TTC549 (cell line): ENCODE data around the gene TRAPPC8.
"Not testable (repeated sequence)": the region's sequence is repeated elsewhere in the genome, so short reads cannot be mapped to it uniquely, and the experiment has no call there.

Source experiments
- FAIRE-seq: peaks from 2 replicates; lab custom pipeline; 2012; peaks lifted over from hg19 to GRCh38; lab: Jason Lieb, UNC

TRAPPC8 gene

DNA sequence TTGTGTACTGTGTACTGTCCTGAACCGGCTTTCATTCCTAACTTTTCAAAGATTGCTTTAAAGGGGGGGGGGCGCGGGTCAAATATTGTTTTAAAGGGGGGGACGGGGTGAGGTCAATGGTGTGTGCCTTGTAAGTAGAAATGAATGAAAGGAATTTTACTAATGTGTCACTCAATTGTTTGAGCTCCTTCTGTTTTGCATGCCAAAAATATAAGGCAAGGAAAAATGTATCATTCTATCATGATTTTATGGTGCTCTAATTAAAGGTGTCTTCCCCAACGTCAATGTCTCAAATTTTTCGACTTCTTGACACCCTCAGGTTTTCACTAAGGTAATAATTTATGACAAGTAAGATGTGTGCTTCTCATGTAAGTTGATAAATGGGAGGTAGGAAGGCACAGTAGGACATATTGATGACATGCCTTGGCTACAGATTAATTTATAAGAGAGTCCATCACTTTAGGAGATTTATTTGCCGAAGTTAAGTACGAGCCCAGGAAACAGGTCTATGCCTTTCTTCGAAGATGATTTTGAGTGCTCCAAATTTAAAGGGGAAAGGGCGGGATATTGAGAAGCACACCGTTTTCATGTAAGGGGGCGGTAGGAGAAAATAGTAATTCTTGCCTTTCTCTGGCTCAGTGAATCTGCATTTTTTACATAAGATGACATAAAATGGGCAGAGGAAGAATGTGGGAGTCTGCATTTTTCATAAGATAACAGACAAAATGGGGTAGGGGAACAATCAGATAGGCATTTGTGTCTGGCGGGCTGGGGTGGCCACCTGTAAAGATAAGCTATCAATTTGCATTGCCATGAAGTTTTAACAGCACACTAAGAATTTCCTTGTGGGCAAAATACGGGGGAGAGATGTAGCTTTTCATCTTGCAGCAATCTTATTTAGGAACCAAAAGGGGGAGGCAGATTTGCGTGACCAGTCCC is 1.2 kb upstream of the TRAPPC8 start:
- no peak for FAIRE-seq

DNA sequence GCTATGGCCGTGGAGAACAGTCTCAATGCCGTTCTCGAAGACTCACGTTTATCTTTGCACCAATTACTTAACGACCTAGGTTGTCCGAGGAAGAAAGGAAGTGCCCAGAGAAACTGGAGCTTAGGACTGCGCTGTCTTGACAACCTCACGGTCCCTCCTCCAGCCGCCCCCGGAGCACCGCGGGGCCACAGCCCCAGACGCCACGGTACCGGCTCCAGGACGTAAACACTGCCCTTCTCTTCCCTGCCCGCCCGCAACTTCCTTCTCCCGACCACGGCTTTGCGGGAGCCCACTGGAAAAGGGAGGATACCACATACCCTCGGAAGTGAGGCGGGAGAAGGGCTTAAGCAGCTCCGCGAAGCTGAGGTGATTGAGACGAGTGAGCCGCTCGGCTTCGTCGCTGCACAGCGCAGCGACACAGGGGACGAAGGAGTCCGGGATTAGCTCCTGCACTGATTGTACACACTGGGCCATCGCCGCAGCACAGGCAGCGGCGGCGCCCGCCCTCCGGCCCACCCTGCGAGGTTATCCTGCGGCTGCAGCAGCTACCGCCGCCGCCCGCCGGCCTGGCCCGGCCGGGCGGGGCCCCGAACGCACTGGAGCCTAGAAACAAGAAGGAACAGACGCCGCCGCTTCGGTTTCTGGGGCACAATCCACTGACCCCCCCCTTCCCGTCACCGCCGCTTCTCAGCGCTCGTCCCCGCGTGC is 483 bp downstream of the TRAPPC8 start:
- FAIRE-seq: no peak

DNA sequence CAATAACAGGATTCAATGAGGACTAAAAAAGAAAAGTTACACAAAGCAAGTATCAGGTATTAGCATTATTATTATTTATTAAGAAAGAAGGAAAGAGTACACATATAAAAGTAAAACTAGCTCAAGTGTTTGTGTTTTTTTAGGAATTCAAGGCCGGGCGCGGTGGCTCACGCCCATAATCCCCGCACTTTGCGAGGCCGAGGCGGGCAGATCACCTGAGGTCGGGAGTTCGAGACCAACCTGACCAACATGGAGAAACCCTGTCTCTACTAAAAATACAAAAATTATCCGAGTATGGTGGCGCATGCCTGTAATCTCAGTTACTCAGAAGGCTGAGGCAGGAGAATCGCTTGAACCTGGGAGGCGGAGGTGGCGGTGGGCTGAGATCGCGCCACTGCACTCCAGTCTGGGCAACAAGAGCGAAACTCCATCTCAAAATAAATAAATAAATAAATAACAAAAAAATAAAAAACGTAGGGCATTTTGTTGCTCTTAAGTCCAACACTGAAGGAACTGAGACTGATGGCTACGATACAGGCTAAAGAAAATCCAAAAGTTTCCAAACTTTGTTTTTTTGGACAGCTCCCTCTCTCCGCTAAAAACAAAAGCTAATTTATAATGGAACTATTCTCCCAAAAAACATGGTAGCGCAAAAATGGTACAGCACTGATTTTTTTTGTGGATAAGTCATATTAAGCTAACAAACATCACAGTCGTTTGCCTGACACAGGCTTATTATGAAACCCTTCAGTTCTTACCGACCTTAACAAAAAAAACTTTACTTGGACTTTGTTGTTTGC is 1.7 kb downstream of the TRAPPC8 start:
- FAIRE-seq: no peak

DNA sequence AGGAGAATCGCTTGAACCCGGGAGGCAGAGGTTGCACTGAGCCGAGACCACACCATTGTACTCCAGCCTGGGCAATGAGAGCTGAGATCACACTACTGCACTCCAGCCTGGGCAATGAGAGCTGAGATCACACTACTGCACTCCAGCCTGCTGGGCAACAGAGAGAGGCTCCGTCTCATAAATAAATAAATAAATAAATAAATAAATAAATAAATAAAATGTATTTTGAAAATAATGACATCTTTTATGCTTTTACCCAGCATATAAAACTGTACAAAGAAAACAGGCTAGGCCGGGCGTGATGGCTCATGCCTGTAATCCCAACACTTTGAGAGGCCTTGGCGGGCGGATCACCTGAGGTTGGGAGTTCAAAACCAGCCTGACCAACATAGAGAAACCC is 8.2 kb downstream of the TRAPPC8 start:
- FAIRE-seq: not testable (repeated sequence)

DNA sequence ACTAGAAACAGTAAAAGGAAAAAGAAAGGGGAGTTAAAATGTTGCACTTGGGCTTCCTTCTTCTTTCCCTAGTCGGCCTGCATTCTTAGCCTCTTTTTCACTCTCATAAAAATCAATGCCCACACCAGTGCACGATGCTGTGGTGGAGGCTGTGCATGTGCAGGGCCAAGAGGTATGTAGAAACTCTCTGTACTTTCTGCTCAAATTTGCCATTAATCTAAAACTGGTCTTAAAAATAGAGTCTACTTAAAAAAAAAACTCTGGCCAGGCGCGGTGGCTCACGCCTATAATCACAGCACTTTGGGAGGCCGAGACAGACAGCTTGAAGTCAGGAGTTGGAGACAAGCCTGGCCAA is 11.1 kb downstream of the TRAPPC8 start:
- FAIRE-seq: no peak

DNA sequence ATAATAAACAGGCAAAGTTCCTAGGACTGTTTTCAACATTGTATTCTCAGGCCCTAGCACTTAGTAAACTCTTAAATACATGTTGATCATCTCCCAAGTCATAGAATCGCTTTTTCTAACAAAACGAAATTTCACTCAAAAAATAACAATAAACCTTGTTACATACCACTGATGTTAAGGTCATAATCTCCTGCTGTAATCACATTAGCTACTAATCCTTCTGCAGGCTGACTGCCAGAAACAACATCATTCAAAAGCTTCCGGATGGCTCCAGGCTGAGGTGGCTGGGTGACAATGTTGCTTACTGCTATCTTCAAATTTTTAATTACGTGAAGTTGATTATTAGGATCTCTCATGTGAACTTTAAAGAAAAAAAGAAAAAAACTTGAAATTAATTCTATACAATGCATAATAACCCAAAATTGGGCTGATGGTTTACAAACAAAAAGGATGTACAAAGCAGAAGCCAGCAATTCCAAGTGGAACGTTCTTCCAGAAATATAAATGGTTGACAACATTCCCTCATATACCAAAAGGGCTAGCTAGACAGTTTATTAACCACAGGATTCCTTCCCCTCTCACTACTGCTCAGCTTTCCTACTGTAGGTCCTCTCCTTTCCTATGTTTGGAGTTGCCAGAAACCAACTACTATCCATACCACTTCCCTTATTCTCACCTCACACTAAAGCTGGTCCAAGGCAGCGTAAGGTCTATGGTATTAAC is 11.6 kb downstream of the TRAPPC8 start:
- FAIRE-seq: no peak

DNA sequence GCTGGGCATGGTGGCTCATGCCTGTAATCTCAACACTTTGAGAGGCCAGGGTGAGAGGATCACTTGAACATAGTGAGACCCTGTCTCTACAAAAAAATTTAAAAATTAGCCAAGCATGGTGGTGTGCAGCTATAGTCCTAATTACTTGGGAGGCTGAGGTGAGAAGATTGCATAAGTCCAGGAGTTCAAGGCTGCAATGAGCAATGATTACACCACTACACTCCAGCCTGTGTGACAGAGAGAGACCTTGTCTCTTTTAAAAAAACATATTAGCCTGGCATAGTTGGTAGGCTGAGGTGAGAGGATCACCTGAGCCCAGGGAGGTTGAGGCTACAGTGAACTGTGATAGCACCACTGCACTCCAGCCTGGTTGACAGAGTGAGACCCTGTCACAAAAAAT is 13.7 kb downstream of the TRAPPC8 start:
- FAIRE-seq: no peak

DNA sequence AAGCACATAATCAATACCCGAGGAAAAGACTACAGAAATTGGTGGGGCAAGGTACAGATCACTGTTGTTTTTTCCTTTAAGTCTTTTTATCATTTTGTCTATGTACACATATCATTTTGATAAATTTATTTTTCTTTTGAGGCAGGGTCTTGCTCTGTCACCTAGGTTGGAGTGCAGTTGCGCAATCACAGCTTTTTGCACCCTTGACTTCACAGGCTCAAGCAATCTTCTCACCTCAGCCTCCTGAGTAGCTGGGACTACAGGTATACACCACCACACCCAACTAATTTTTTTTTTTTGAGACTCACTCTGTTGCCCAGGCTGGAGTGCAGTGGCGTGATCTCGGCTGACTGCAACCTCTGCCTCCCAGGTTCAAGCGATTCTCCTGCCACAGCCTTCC is 15.9 kb downstream of the TRAPPC8 start:
- not testable (repeated sequence) for FAIRE-seq

DNA sequence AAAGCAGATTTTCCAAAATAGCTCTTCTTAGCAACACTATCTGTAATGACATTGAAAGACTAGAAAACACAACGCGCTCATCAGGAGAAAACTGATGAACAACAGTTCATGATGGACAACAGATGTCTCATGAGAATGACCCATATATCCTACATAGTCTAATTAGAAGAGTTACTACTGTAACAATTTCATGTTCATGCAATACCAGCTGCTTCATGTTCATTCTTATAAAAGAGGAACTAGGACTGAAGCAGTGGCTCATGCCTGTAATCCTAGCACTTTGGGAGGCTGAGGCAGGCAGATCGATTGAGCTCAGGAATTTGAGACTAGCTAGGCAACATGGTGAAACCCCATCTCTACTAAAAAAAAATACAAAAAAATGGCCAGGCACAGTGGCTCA is 22.7 kb downstream of the TRAPPC8 start:
- FAIRE-seq: no peak

DNA sequence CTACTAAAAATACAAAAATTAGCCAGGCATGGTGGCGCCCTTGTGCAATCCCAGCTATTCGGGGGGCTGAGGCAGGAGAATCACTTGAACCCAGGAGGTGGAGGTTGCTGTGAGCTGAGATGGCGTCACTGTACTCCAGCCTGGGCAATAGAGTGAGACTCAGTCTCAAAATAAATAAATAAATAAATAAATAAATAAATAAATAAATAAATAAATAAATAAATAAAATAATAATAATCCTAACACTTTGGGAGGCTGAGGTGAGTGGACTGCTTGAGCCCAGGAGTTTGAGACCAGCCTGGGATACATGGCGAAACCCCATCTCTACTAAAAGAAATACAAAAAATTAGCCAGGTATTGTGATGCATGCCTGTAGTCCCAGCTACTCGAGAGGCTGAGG is 23.6 kb downstream of the TRAPPC8 start:
- FAIRE-seq: not testable (repeated sequence)

DNA sequence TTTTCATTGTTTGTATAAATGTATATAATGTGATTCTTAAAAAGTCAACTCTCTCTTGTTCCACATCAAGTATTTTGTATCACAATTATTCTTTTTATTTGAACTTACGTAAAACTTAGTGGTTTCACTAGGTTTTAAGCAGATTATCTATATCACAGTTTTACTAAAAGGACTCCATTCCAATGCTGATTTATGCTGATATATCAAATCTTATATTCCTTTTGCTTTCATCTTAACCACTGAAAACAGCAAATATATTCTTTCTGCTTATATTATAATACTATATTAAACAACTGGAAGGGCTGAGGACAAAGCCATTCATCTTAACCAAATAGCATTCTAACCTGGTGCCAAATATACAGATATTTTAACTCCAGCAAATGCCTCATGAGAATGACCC is 24.2 kb downstream of the TRAPPC8 start:
- FAIRE-seq: no peak

DNA sequence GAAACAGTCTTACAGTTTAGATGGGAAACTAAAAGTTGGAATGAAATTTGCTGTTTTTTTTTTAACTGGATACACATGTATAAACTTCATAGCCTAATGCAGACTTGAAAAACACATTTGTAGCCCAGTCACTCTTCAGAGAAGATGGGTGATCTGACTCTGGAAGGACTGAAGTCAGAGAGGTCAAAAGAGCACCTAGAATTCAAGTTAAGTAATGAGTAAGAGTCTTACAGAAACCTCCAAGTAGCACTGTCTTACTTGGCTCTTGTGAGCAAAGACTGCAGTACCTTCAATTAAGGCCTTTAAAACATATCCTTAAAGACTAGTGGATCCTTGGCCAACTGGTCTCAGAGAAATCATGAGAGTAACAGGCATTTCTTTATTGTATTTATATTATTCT is 41.9 kb downstream of the TRAPPC8 start:
- FAIRE-seq: no peak

DNA sequence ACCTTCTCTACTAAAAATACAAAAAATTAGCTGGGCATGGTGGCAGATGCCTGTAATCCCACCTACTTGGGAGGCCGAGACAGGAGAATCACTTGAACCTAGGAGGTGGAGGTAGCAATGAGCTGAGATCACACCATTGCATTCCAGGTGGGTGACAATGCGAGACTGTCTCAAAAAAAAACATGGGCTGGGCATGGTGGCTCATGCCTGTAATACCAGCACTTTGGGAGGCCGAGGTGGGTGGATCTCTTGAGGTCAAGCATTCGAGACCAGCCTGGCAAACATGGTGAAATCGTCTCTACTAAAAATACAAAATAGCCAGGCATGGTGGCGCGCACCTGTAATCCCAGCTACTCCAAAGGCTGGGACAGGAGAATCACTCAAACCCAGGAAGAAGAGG is 43.2 kb downstream of the TRAPPC8 start:
- FAIRE-seq: not testable (repeated sequence)

DNA sequence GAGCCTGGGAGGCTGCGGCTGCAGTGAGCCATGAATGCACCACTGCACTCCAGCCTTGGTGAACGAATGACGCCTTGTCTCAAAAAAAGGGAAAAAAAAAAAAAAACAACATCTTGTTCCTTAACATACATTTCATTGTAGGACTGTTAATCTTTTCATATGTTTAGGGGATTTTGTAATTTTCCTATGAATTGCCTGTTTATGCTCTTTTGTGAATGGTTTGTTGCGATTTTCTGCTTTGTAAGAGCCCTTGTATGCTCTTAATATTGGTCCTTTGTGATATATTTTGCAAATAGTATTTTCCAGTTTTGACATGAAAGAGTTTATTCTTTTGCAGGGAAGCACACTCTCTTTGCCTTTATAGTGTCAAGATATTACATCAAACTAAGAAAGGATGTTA is 50.0 kb downstream of the TRAPPC8 start:
- no peak for FAIRE-seq

DNA sequence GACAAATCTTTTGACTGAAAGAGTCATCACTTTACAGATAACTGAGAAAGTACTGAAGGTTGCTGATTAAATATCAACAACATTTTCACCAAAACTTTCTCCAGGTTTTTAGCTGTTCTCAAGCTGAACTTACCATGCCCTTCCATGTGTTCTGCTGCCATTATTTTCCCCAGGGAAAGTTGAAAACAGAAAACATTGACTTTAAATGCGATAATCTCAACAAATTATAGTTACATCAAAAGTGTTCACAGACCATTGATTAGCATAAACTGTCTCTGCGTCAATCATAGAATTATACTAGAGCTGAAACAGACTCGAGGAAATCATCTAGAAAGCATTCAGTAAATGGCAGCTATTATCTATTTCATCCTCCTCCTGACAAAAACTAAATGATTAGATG is 51.4 kb downstream of the TRAPPC8 start:
- no peak for FAIRE-seq

DNA sequence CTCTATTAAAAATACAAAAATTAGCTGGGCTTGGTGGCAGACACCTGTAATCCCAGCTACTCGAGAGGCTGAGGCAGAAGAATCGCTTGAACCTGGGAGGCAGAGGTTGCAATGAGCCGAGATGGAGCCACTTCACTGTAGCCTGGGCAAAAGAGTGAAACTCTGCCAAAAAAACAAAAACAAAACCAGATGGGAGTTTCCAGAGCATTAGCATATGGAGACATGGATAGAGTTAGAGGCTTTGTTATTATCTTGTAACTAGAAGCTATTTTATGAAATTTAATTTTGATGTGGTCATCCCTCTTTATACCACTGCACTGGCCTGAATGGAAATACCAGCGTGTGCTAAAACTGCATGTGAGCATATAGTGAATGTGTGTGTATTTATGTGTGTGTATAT is 58.9 kb downstream of the TRAPPC8 start:
- FAIRE-seq: no peak

DNA sequence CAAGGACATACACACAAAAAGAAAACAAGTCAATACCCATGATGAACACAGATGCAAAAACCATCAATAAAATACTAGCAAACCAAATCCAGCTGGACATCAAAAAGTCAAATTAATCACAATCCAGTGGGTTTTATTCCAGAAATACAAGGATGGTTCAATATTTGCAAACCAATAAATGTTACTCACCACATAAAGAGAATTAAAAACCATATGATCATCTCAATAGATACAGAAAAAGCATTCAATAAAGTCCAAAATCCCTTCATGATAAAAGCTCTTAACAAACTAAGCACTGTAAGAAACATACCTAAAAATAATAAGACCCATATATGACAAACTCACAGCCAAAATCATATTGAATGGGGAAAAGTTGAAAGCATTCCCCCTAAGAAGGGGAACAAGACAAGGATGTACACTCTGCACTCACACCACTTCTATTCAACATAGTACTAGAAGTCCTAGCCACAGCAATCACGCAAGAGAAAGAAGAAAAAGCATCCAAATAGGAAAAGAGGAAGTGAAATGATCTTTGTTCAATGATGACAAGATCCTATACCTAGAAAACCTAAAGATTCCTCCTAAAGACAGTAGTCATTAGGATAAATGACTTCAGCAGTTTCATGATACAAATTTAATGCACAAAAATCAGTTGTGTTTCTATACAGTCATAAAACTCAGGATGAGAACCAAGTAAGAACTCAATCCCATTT is 62.6 kb downstream of the TRAPPC8 start:
- no peak for FAIRE-seq

DNA sequence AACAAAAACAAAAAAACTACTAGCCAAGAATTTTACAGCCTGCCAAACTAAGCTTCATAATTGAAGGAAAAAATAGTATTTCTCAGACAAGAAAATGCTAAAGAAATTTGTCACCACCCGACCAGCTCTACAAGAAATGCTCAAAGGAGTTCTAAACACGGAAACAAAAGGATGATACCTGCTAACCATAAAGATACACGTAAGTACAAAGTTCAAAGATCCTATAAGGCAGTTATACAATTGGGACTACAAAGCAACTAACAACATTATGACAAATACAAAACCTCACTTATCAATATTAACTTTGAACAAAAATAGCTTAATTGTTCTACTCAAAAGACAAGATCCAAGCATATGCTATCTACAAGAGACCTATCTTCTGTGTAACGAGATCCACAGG is 64.6 kb downstream of the TRAPPC8 start:
- no peak for FAIRE-seq

DNA sequence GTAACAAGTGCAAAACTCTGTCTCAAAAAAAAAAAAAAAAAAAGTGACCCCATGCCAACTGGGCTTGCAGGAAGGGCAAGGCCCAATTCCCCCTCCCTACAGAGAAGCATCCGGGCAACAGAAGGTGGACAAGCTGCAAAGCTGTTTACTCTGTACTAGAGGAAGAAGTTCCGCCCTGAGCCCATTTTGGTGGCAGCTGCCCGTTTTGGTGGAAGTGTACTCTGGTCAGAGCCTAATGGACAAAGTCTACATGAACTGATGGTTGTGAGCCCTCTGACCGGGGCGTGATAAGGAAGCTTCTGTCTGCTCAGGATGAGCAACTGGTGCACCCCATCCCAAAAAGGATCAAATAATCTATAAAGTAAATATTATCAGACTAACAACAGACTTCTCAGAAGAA is 65.0 kb downstream of the TRAPPC8 start:
- no peak for FAIRE-seq

DNA sequence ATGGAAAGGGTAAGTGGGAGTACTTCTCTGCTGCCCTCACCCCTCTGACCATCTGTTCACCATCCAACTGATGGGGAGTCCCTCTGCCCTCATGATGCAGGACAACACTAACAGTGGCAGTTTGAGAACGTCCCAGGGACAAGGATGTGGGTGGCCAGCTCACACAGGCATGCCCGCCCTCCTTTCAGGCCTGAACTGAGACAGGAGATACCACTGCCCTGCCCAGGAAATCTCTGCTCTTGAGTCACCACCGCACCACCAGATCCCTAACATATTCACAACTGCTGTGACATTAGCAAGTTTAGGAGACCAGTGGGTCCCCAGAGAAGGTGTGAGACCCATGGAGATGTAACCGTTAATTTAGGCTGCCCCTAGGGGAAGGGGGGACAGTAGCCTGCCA is 66.2 kb downstream of the TRAPPC8 start:
- FAIRE-seq: no peak

DNA sequence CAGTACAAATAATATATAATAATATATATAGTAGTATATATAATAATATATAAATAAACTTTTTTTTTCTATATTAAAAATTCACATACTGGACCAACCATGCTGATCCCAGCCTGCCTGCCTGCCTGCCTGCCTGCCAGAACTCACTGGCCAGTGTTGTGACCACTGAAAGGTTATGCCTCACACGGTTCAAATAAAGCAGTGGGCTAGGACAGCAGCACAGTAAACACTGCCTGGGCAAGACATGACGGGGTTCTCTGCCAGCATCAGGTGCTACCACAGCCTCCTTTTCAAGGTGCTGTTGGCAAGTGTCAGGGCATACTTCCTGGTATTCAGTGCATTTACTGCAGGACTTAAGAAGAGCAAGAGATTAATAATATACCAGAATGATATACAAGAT is 67.6 kb downstream of the TRAPPC8 start:
- no peak for FAIRE-seq

DNA sequence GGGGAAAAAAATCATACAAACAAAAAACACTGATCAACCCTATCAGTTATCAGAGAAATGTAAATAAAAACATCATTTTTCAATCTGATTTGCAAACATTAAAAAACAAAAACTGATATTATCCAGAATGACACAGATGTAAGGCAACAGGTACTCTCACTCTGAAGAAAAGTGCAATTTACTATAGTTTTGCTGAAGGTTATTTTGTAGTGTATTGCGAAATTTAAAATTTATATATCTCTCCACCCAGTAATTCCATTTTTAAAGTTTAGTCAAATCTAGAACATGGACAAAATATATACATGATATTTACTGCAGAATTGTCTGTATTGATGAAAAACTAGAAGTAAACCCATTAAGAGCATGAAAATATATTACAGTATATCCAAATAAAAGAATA is 79.8 kb downstream of the TRAPPC8 start:
- no peak for FAIRE-seq
